ENCODE results near the gene CANT1. TPM values are rescaled to one million over a fixed set of nuclear protein-coding genes. Genes with fewer than 3 reads are reported as not detected.

Gene CANT1
- 32.4 and 33.0 TPM in 2 replicates for total RNA-seq (2021)
- long read RNA-seq, transcript CANT1-202 (5 exons, 3,252 nt) = minor isoform, 32 of 102 reads
- long read RNA-seq, transcript CANT1-201 (4 exons, 3,534 nt) = major isoform, 38 of 102 reads
- long read RNA-seq, partial matches to known transcripts = 4 of 102 reads
- long read RNA-seq, other reads (novel, unspliced or antisense) = 26 of 102 reads

DNA sequence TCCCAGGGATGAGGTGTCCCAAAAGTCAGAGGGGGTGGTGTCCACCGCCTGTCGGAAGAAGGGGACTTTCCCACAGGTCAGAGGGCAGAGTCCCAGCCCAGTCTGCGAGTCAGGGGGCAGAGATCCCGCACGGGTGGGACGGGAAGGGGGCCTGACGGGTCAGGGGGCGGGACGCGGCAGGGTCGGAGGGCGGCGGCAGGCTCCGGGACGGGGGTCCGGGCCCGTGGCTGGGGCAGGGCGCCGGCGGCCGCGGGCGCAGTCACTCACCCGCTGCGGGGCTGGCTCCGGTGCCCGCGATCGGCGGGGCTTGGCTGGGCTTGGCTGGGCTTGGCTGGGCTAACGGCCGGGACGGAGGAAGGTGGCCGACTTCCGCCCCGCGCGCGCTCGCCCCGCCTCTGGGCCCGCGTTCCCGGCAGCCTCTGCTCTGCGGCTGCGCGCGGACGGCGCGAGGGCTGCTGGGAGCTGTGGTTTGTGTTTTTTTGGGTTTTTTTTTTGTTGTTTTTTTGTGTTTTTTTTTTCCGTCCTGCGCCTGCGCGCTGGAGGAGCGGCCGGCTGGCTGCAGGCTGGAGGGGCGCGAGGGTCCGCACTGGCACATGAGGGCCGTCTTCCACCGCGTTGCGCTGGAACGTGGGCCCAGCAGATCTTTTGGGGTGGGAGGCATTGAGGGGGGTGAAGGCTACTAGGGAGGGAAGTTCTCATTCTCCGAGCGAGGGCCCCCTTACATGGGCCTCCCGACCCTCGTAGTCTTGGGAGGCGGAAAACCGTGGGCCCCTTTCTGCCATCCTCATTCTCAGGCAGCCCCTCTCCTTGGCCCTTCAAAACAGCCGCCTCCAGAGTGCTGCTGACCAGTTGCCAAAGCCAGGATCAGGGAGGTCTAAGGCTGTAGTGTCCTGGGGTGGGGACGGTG, at the start of gene CANT1:
Gene CANT1 (minus strand): TSS at position 368 of the 907 bp plus-strand sequence. CDS start 12,142 bp downstream, outside the sequence.
- H2BK5ac ChIP-seq (ENCODE audit: insufficient read length, low read length) = no peak within 1 kb of the TSS
- peak within 1 kb of the TSS; percentile 76 for H3K4me2 ChIP-seq (ENCODE audit: insufficient read depth, insufficient read length, low read length)
- H2BK12ac ChIP-seq (ENCODE audit: insufficient read length, low read depth, low read length) = no peak within 1 kb of the TSS
- no peak within 1 kb of the TSS for H2AK5ac ChIP-seq (ENCODE audit: insufficient read length, low read length)
- Mint-ChIP-seq H3K27ac (peak within 1 kb of the TSS in 1 of 3 experiments; percentile 86; a peak in 1 of 7 replicates), H3K36me3 (ENCODE audit: insufficient read depth in 1 of 3, low read depth in 3 of 3) (peaks cover 6 to 7% (median 6%) of the 10 kb centered on the region in 3 experiments; a peak in 5 of 7 replicates), H3K4me3 (peak within 1 kb of the TSS; percentile 89 to 95), H3K9me3 (peaks cover 24 to 36% of the 10 kb centered on the region in 2 experiments), H3K27me3 (ENCODE audit: low read depth) (peaks cover 79% of the 10 kb centered on the region), H3K4me1 (peaks cover 15 to 27% of the 10 kb centered on the region in 2 experiments)
- peaks cover 13% of the 10 kb centered on the region for H3K9me3 ChIP-seq (ENCODE audit: control insufficient read depth, low read depth, low read length)
- TF ChIP-seq, protein P1, sequence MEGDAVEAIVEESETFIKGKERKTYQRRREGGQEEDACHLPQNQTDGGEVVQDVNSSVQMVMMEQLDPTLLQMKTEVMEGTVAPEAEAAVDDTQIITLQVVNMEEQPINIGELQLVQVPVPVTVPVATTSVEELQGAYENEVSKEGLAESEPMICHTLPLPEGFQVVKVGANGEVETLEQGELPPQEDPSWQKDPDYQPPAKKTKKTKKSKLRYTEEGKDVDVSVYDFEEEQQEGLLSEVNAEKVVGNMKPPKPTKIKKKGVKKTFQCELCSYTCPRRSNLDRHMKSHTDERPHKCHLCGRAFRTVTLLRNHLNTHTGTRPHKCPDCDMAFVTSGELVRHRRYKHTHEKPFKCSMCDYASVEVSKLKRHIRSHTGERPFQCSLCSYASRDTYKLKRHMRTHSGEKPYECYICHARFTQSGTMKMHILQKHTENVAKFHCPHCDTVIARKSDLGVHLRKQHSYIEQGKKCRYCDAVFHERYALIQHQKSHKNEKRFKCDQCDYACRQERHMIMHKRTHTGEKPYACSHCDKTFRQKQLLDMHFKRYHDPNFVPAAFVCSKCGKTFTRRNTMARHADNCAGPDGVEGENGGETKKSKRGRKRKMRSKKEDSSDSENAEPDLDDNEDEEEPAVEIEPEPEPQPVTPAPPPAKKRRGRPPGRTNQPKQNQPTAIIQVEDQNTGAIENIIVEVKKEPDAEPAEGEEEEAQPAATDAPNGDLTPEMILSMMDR (conservative IDR thresholded peaks at IDR 0.05) = no peak
- H3K18ac ChIP-seq (ENCODE audit: insufficient read length, low read depth, low read length) = peak within 1 kb of the TSS; percentile 86
- H4K20me1 ChIP-seq (ENCODE audit: control insufficient read depth, insufficient read depth, insufficient read length) = no peaks in the 10 kb centered on the region
- no peak within 1 kb of the TSS for H2BK120ac ChIP-seq (ENCODE audit: low read depth, low read length, poor library complexity, severe bottlenecking)
- H3K27ac ChIP-seq (ENCODE audit: insufficient read length, low read depth, low read length) = no peak within 1 kb of the TSS
- H3K27me3 ChIP-seq (ENCODE audit: insufficient read depth, low read length) = peaks cover 30% of the 10 kb centered on the region; the same call in 1 of the 2 replicates
- H3T11ph ChIP-seq (ENCODE audit: low read length) = no peak within 1 kb of the TSS
- no peak within 1 kb of the TSS for H2AFZ ChIP-seq (ENCODE audit: low read length)
- no peaks in the 10 kb centered on the region for H3K4me1 ChIP-seq (ENCODE audit: insufficient read depth, low read length)
- H3K4ac ChIP-seq (ENCODE audit: low read depth, low read length) = no peak within 1 kb of the TSS
- no peak within 1 kb of the TSS for H4K91ac ChIP-seq (ENCODE audit: insufficient read length, low read depth, low read length)
- H3K79me1 ChIP-seq (ENCODE audit: insufficient read depth, low read depth, low read length, poor library complexity, severe bottlenecking) = no peaks in the 10 kb centered on the region
- H3K56ac ChIP-seq (ENCODE audit: insufficient read length, low read depth, low read length) = no peak within 1 kb of the TSS
- H4K8ac ChIP-seq (replicated peaks; ENCODE audit: insufficient read length, low read depth, low read length) = no peak within 1 kb of the TSS
- peaks cover 3% of the 10 kb centered on the region; the same call in 1 of the 2 replicates for H3K79me2 ChIP-seq (ENCODE audit: insufficient read depth, low read length)
- WGBS (ENCODE audit: extremely low coverage, insufficient read length, low lambda C conversion rate) = no CpG with 5 or more reads among the region's 73 CpGs
- H2BK15ac ChIP-seq (ENCODE audit: low read depth, low read length) = no peak within 1 kb of the TSS
- no peak within 1 kb of the TSS for H4K5ac ChIP-seq (ENCODE audit: insufficient read length, low read depth, low read length)
- peak within 1 kb of the TSS; percentile 60 for H3K14ac ChIP-seq (ENCODE audit: insufficient read depth, low read length)
- no peak within 1 kb of the TSS for H2BK20ac ChIP-seq (ENCODE audit: low read depth, low read length, poor library complexity, severe bottlenecking)
- peak within 1 kb of the TSS; percentile 66 for H3K9ac ChIP-seq (ENCODE audit: extremely low read depth, insufficient read length, low read length)
- H3K23ac ChIP-seq (ENCODE audit: insufficient read length, low read depth, low read length) = no peak within 1 kb of the TSS
- DNase-seq = peak; percentile 87
- H3K23me2 ChIP-seq (ENCODE audit: insufficient read length, low read depth, low read length, poor library complexity, severe bottlenecking) = peaks cover 8% of the 10 kb centered on the region
